Lower lobe of right lung (tissue), 2 donors: ENCODE results near the gene RIOK2. TPM values are rescaled to one million over a fixed set of nuclear protein-coding genes. Genes with fewer than 3 reads are reported as not detected.
"Not testable (repeated sequence)": the region's sequence is repeated elsewhere in the genome, so short reads cannot be mapped to it uniquely, and the experiment has no call there.

ENCODE experiments used
- ATAC-seq, 2 donors: fragments of 200-7000 bp; cut with Tn5 transposase; one replicate each; pipeline ENCODE4 v1.9.1; 2020 to 2022; ENCODE audit warnings: mild to moderate bottlenecking in 2 of 2, moderate library complexity in 2 of 2
- DNase-seq: peaks from one replicate; pipeline ENCODE4 v3.0.0-alpha.2; 2020
- H3K27ac ChIP-seq: fragments of 200-600 bp; one replicate; pipeline ENCODE4 v1.8.0; 2022
- H3K27me3 ChIP-seq: fragments of 200-600 bp; one replicate; pipeline ENCODE4 v1.8.0; 2022; ENCODE audit warnings: low read depth
- H3K36me3 ChIP-seq: fragments of 200-600 bp; one replicate; pipeline ENCODE4 v1.8.0; 2022; ENCODE audit warnings: mild to moderate bottlenecking
- H3K4me1 ChIP-seq: fragments of 200-600 bp; one replicate; pipeline ENCODE4 v1.8.0; 2022
- H3K4me3 ChIP-seq: fragments of 200-600 bp; one replicate; pipeline ENCODE4 v1.8.0; 2022; ENCODE audit warnings: mild to moderate bottlenecking
- H3K9me3 ChIP-seq: fragments of 200-600 bp; one replicate; pipeline ENCODE4 v1.8.0; 2022
- CTCF ChIP-seq: fragments of 200-600 bp; IDR thresholded peaks from one replicate; pipeline ENCODE4 v1.8.0; 2022; ENCODE audit warnings: antibody characterized with exemption, mild to moderate bottlenecking
- intact Hi-C: fragments of 100-400 bp; cut with DNase I; formaldehyde crosslinking; loops from one replicate; pipeline ENCODE4 v1.11.0; 2022
- total RNA-seq: library from RNA; stranded (reverse); fragmentation: NEBNext Ultra II Directional; extraction: Animal tissue kit (Norgen Biotek cat#: 25700); gene quantifications from one replicate; pipeline ENCODE4 v1.2.1, GENCODE V29; 2021
- donor health status: DM: no; HTN: yes; CAD: no; lungs with severe emphysema.

RIOK2 gene
- total RNA-seq, 1 donor from 2014 or later = 21.6 TPM

GRCh38 chr5:97142521-97143254 lies 40.4 kb downstream of the RIOK2 start, which contains the start of gene LIX1:
TSS of gene LIX1 (minus strand) at chr5:97142611. CDS start at chr5:97142576, 35 bp downstream.
- TF ChIP-seq CTCF = peak; percentile 35
- no peaks in the 10 kb centered on the region for H3K9me3 ChIP-seq
- intact Hi-C loops = no loop called here
- no peaks in the 10 kb centered on the region for H3K4me1 ChIP-seq
- no peak within 1 kb of the TSS for H3K27ac ChIP-seq
- H3K4me3 ChIP-seq = no peak within 1 kb of the TSS
- H3K36me3 ChIP-seq = no peaks in the 10 kb centered on the region
- no peaks in the 10 kb centered on the region for H3K27me3 ChIP-seq
- DNase-seq (no peak), ATAC-seq (peak; percentile 27 to 72)

GRCh38 chr5:97141539-97141938 lies 41.5 kb downstream of the RIOK2 start:
- no peak overlapping the region for H3K27ac ChIP-seq
- H3K27me3 ChIP-seq = no peaks in the 10 kb centered on the region
- ATAC-seq = no peak
- no peaks in the 10 kb centered on the region for H3K36me3 ChIP-seq
- H3K9me3 ChIP-seq = no peaks in the 10 kb centered on the region
- TF ChIP-seq CTCF = no peak
- H3K4me3 ChIP-seq = no peak overlapping the region
- intact Hi-C loops = no loop called here
- DNase-seq = no peak
- no peaks in the 10 kb centered on the region for H3K4me1 ChIP-seq

DNA sequence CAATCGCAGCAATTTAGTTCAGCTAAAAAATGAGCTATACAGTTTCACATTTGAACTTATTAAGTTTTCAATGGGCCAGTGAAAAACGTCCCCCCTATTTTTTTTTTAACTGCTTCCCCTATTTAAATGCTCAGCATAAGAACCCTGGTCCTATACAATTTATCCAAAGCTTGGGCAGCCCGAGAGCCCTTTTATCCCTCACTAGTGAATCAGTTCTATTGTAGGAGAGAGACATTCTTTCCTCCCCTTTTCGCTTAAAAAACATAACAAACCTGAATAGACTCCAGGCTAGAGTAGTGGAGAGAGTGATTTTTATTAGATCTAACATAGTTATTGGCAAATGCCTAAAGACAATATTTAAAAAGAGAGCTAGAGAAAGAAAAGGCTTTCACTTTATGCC lies 42.0 kb downstream of the RIOK2 start:
- no peak overlapping the region for H3K4me3 ChIP-seq
- no peaks in the 10 kb centered on the region for H3K4me1 ChIP-seq
- no peak for ATAC-seq
- no peaks in the 10 kb centered on the region for H3K9me3 ChIP-seq
- DNase-seq = no peak
- intact Hi-C loops = no loop called here
- TF ChIP-seq CTCF = no peak
- H3K27me3 ChIP-seq = no peaks in the 10 kb centered on the region
- no peak overlapping the region for H3K27ac ChIP-seq
- no peaks in the 10 kb centered on the region for H3K36me3 ChIP-seq

DNA sequence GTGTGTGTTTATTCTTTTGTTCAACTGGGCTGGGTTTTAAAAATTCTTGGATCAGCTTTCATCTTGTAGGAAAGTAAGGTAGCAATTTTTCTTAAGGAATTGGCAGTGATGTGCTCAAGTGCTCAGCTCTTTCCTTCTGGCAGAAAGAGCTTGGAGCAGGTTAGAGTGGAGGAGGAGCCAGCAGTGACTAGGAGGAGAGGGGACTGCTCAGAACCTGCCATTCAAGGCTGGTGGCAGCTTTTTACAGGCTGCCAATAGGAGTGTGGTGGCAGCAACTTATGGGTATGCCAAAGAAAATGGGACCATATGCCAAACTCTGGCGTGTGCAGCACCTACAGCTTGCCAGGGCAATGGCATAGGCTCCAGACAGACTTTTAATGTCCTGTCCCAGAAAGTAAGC lies 42.8 kb downstream of the RIOK2 start:
- H3K27ac ChIP-seq, DNase-seq, H3K27me3 ChIP-seq, intact Hi-C loops, ATAC-seq, H3K9me3 ChIP-seq, H3K4me1 ChIP-seq, H3K4me3 ChIP-seq, H3K36me3 ChIP-seq: not testable (repeated sequence)

DNA sequence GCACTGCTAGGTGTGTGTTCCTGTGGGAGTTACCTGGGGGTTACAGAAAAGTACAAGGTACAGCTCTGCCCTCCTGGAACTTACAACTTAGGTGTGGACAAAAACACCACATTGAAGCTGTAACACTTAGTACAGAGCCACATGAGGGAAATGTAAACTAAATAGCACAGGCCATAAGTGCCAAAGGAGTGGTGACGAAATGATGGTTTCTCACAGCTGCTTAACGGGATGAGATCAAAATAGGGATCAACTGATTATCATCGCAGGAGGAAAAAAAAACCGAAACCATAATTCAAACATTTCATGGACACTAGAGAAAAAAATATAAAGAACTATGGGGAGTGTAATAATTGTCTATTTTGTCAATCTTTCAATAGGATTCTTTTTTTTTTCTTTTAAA lies 46.6 kb downstream of the RIOK2 start:
- H3K4me3 ChIP-seq = no peak overlapping the region
- H3K27me3 ChIP-seq = no peaks in the 10 kb centered on the region
- no peak for DNase-seq
- H3K4me1 ChIP-seq = no peaks in the 10 kb centered on the region
- no peak for TF ChIP-seq CTCF
- no peaks in the 10 kb centered on the region for H3K9me3 ChIP-seq
- intact Hi-C loops = no loop called here
- H3K36me3 ChIP-seq = no peaks in the 10 kb centered on the region
- ATAC-seq = no peak
- no peak overlapping the region for H3K27ac ChIP-seq

GRCh38 chr5:97135868-97136267 lies 47.2 kb downstream of the RIOK2 start:
- Histone ChIP-seq H3K4me1 (no peaks in the 10 kb centered on the region), H3K27ac (no peak overlapping the region), H3K36me3 (no peaks in the 10 kb centered on the region), H3K9me3 (no peaks in the 10 kb centered on the region), H3K27me3 (no peaks in the 10 kb centered on the region), H3K4me3 (no peak overlapping the region)
- no peak for ATAC-seq
- TF ChIP-seq CTCF = no peak
- no peak for DNase-seq
- intact Hi-C loops = no loop called here
